SKM-1 (cell line): ENCODE results near the gene CD2AP.

Source experiments
- DNase-seq: peaks from one replicate; lab custom pipeline; 2025; ENCODE audit not compliant: unreplicated experiment; lab: John Stamatoyannopoulos, UW

The CD2AP gene

DNA sequence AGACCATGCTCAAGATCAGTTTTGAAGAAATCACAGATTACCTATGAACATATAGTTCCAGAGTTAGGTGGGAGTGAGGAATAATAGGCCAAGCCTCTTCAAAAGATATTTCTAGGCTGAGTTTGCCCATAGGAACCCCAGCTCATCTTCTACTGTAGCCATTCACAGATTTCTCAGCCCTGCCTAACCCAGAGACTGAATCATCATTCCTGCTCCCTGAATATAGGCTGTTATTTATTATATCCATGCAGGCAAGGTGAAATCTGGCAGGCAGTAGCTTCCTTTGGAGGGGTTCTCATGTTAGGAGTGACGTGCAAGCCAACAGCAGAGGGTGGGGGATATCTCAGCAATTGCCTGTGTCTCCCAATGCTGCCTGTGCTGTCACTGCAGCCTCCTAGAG lies 195.2 kb downstream of the CD2AP start:
- DNase-seq, result no peak

DNA sequence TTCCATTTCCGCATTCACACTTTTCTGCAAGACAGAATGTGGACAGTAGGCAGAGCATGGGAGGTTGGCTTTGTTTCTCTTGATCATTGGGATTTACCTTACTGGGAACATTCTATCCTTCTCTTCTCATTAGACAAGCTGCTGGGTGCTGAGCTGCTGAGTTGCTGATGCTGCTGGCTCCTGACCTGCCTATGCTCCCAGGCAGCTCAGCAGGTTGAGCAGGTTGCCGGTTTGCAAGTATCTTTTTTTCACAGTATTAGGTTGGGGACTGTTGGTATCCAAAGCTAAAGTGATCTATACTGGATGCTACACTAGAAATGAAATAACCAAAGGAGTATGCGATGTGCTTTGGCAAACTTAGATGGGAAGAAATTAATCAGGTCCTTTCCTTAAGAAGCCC lies 197.1 kb downstream of the CD2AP start:
- no peak for DNase-seq
